Astrocyte (in vitro differentiated cells and primary cell): ENCODE data around the gene TIMM21.

ENCODE experiments used
- EZH2 ChIP-seq: IDR thresholded peaks from 2 replicates; pipeline ENCODE4 v1.6.1; 2012; ENCODE audit warnings: mild to moderate bottlenecking, low read length, inconsistent platforms; ENCODE audit not compliant: insufficient read depth
- TF ChIP-seq, protein P1 (sequence below): IDR thresholded peaks from 2 replicates; pipeline ENCODE4 v1.5.1; 2011; ENCODE audit warnings: low read depth, mild to moderate bottlenecking, inconsistent platforms, low read length, moderate library complexity; ENCODE audit not compliant: insufficient read depth

DNA sequence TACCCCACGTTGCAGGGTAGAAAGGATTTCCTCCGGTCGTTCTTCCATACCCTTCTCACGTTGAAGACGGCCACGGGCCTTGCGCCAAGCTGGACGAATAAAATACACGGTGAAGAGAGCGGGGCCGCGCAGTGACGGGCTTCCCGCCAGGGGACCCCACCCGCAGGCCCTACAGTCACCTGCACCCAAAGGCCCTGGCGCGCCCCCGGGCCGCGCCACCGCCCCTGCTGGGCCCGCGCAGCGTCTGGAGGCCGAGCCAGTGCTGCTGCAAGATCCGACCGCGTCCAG is 888 bp upstream of the TIMM21 start:
- TF ChIP-seq, protein P1, sequence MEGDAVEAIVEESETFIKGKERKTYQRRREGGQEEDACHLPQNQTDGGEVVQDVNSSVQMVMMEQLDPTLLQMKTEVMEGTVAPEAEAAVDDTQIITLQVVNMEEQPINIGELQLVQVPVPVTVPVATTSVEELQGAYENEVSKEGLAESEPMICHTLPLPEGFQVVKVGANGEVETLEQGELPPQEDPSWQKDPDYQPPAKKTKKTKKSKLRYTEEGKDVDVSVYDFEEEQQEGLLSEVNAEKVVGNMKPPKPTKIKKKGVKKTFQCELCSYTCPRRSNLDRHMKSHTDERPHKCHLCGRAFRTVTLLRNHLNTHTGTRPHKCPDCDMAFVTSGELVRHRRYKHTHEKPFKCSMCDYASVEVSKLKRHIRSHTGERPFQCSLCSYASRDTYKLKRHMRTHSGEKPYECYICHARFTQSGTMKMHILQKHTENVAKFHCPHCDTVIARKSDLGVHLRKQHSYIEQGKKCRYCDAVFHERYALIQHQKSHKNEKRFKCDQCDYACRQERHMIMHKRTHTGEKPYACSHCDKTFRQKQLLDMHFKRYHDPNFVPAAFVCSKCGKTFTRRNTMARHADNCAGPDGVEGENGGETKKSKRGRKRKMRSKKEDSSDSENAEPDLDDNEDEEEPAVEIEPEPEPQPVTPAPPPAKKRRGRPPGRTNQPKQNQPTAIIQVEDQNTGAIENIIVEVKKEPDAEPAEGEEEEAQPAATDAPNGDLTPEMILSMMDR = no peak
- TF ChIP-seq EZH2 = no peak
